Neural cell (in vitro differentiated cells): ENCODE results near the gene TPP1. TPM values are rescaled to one million over a fixed set of nuclear protein-coding genes. Genes with fewer than 3 reads are reported as not detected.

Experiments used
- H2AFZ ChIP-seq: fragments of 200-600, 300-800 bp; sonication (generic), shearing (Covaris generic); 2 replicates; pipeline ENCODE4 v1.6.0; 2014; ENCODE audit warnings: low read depth, mild to moderate bottlenecking, antibody characterized with exemption, low read length, moderate library complexity
- H3F3A ChIP-seq: fragments of 200-600 bp; shearing (Covaris generic); 2 replicates; pipeline ENCODE4 v1.6.1; 2016; ENCODE audit warnings: mild to moderate bottlenecking, moderate library complexity, mixed read lengths, antibody characterized with exemption, low read length; ENCODE audit not compliant: insufficient read depth, poor library complexity, severe bottlenecking
- H3K27ac ChIP-seq: fragments of 200-600, 300-800 bp; sonication (generic), shearing (Covaris generic); 2 replicates; pipeline ENCODE4 v1.5.1; 2014; ENCODE audit warnings: mild to moderate bottlenecking, low read length, moderate library complexity
- H3K27me3 ChIP-seq: fragments of 300-800, 200-600 bp; sonication (generic), shearing (Covaris generic); 2 replicates; pipeline ENCODE4 v1.6.0; 2014; ENCODE audit warnings: mild to moderate bottlenecking, low read depth, low read length, moderate library complexity; ENCODE audit not compliant: insufficient read depth
- H3K36me3 ChIP-seq: fragments of 300-800, 200-600 bp; sonication (generic), shearing (Covaris generic); 2 replicates; pipeline ENCODE4 v1.5.1; 2014; ENCODE audit warnings: mild to moderate bottlenecking, antibody characterized with exemption, low read length, moderate library complexity; ENCODE audit not compliant: insufficient read depth
- H3K4me2 ChIP-seq: fragments of 300-800, 200-600 bp; sonication (generic), shearing (Covaris generic); 2 replicates; pipeline ENCODE4 v1.6.0; 2014; ENCODE audit warnings: mild to moderate bottlenecking, low read length
- H3K4me3 ChIP-seq: fragments of 300-800, 200-600 bp; sonication (generic), shearing (Covaris generic); 2 replicates; pipeline ENCODE4 v1.5.1; 2014; ENCODE audit warnings: mild to moderate bottlenecking, low read length, moderate library complexity
- H3K79me2 ChIP-seq: fragments of 200-600 bp; shearing (Covaris generic); replicated peaks from 2 replicates; pipeline ENCODE4 v1.6.0; 2014; ENCODE audit warnings: mild to moderate bottlenecking, low read length, moderate library complexity; ENCODE audit not compliant: insufficient read depth
- H3K9ac ChIP-seq: fragments of 300-800, 200-600 bp; sonication (generic), shearing (Covaris generic); 2 replicates; pipeline ENCODE4 v1.6.1; 2016; ENCODE audit warnings: mild to moderate bottlenecking, low read length, mixed read lengths
- H3K9me2 ChIP-seq: fragments of 200-600 bp; shearing (Covaris generic); 2 replicates; pipeline ENCODE4 v1.6.1; 2016; ENCODE audit warnings: mild to moderate bottlenecking, low read length, mixed read lengths; ENCODE audit not compliant: insufficient read depth
- H3K9me3 ChIP-seq: fragments of 200-600, 300-800 bp; sonication (generic), shearing (Covaris generic); 2 replicates; pipeline ENCODE4 v1.6.1; 2016; ENCODE audit warnings: mild to moderate bottlenecking, mixed run types, low read length, moderate library complexity, mixed read lengths
- H4K20me1 ChIP-seq: fragments of 200-600 bp; shearing (Covaris generic); 2 replicates; pipeline ENCODE4 v1.6.1; 2016; ENCODE audit warnings: mild to moderate bottlenecking, mixed run types; ENCODE audit not compliant: insufficient read depth
- EP300 ChIP-seq: fragments of 450-650 bp; conservative IDR thresholded peaks from 2 replicates; pipeline ENCODE4 v1.6.1; 2014; ENCODE audit warnings: antibody characterized with exemption, mild to moderate bottlenecking, moderate library complexity; ENCODE audit not compliant: poor library complexity, severe bottlenecking
- EZH2 ChIP-seq: fragments of 200-600, 300-800 bp; shearing (Covaris generic), sonication (generic); IDR thresholded peaks from 2 replicates; pipeline ENCODE4 v1.6.1; 2014; ENCODE audit warnings: antibody characterized with exemption, low read length, borderline replicate concordance, mild to moderate bottlenecking; ENCODE audit not compliant: insufficient read depth, poor library complexity, severe bottlenecking
- MXI1 ChIP-seq: fragments of 450-650 bp; conservative IDR thresholded peaks from 2 replicates; pipeline ENCODE4 v1.6.1; 2014; ENCODE audit warnings: antibody characterized with exemption, mild to moderate bottlenecking; ENCODE audit not compliant: poor library complexity, severe bottlenecking
- POLR2AphosphoS5 ChIP-seq: IDR thresholded peaks from 2 replicates; pipeline ENCODE4 v1.6.1; 2012
- RAD21 ChIP-seq: fragments of 450-650 bp; conservative IDR thresholded peaks from 2 replicates; pipeline ENCODE4 v1.6.1; 2014; ENCODE audit warnings: antibody characterized with exemption, mild to moderate bottlenecking, moderate library complexity
- SMC3 ChIP-seq: fragments of 450-650 bp; conservative IDR thresholded peaks from 2 replicates; pipeline ENCODE4 v1.6.1; 2014; ENCODE audit warnings: antibody characterized with exemption, mild to moderate bottlenecking, moderate library complexity; ENCODE audit not compliant: poor library complexity
- TAF1 ChIP-seq: IDR thresholded peaks from 2 replicates; pipeline ENCODE4 v1.6.1; 2012; ENCODE audit warnings: low read depth
- polyA plus RNA-seq: library from polyadenylated mRNA; depleted of rRNA; stranded (reverse); fragments of >200 nt; gene quantifications from 2 replicates; pipeline ENCODE4 v1.2.3, GENCODE V29; 2014
- TF ChIP-seq, protein P1 (sequence below): fragments of 450-650 bp; IDR thresholded peaks from 2 replicates; pipeline ENCODE4 v1.5.1; 2014; ENCODE audit warnings: antibody characterized with exemption, mild to moderate bottlenecking, moderate library complexity; ENCODE audit not compliant: poor library complexity, severe bottlenecking
- TF ChIP-seq, protein P2 (sequence below): IDR thresholded peaks from 2 replicates; pipeline ENCODE4 v1.6.1; 2012; ENCODE audit warnings: borderline replicate concordance

The TPP1 gene
- polyA plus RNA-seq, 1 donor from 2014 or later = 3.8 TPM

DNA sequence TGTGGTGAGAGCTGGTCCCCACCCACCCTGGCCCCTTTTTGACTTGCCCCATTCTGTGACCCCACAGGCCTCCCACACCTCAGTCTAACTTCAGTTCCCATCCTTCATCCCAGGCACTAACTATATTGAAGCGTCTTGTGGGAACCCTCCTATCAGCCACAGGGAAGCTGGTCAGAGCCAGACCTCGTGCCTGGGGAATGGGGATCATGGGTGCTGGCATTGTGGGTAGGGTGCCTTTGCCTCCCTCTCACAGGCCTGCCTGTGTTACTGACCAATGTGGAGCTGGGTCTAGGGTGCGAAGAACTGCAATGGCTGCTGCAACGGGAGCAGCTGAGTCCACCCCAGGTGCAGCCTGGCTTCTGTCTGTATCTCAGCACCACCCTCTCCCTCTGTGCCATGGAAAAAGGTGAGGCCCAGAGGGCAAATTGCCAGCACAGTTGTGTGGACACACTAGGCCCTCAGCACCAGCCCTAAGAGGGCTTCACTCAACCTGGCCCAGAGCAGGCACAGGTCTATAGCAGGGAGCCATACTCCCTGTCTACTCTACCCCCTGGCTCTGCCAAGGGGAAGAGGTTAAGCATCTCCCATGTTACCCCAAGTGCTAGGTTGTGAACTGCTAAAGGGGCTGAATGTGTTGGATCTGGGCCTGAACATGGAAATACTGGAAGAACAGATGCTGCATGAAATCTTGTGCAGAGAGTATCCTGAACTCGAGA, 53.1 kb downstream of the TPP1 start:
- TF ChIP-seq POLR2AphosphoS5 = no peak
- no peak for TF ChIP-seq MXI1
- no peak for TF ChIP-seq RAD21
- no peak for TF ChIP-seq TAF1
- no peak for TF ChIP-seq EZH2
- TF ChIP-seq, protein P1, sequence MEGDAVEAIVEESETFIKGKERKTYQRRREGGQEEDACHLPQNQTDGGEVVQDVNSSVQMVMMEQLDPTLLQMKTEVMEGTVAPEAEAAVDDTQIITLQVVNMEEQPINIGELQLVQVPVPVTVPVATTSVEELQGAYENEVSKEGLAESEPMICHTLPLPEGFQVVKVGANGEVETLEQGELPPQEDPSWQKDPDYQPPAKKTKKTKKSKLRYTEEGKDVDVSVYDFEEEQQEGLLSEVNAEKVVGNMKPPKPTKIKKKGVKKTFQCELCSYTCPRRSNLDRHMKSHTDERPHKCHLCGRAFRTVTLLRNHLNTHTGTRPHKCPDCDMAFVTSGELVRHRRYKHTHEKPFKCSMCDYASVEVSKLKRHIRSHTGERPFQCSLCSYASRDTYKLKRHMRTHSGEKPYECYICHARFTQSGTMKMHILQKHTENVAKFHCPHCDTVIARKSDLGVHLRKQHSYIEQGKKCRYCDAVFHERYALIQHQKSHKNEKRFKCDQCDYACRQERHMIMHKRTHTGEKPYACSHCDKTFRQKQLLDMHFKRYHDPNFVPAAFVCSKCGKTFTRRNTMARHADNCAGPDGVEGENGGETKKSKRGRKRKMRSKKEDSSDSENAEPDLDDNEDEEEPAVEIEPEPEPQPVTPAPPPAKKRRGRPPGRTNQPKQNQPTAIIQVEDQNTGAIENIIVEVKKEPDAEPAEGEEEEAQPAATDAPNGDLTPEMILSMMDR = no peak
- TF ChIP-seq, protein P2, sequence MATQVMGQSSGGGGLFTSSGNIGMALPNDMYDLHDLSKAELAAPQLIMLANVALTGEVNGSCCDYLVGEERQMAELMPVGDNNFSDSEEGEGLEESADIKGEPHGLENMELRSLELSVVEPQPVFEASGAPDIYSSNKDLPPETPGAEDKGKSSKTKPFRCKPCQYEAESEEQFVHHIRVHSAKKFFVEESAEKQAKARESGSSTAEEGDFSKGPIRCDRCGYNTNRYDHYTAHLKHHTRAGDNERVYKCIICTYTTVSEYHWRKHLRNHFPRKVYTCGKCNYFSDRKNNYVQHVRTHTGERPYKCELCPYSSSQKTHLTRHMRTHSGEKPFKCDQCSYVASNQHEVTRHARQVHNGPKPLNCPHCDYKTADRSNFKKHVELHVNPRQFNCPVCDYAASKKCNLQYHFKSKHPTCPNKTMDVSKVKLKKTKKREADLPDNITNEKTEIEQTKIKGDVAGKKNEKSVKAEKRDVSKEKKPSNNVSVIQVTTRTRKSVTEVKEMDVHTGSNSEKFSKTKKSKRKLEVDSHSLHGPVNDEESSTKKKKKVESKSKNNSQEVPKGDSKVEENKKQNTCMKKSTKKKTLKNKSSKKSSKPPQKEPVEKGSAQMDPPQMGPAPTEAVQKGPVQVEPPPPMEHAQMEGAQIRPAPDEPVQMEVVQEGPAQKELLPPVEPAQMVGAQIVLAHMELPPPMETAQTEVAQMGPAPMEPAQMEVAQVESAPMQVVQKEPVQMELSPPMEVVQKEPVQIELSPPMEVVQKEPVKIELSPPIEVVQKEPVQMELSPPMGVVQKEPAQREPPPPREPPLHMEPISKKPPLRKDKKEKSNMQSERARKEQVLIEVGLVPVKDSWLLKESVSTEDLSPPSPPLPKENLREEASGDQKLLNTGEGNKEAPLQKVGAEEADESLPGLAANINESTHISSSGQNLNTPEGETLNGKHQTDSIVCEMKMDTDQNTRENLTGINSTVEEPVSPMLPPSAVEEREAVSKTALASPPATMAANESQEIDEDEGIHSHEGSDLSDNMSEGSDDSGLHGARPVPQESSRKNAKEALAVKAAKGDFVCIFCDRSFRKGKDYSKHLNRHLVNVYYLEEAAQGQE = no peak
- no peak for TF ChIP-seq EP300
- no peak for TF ChIP-seq SMC3

DNA sequence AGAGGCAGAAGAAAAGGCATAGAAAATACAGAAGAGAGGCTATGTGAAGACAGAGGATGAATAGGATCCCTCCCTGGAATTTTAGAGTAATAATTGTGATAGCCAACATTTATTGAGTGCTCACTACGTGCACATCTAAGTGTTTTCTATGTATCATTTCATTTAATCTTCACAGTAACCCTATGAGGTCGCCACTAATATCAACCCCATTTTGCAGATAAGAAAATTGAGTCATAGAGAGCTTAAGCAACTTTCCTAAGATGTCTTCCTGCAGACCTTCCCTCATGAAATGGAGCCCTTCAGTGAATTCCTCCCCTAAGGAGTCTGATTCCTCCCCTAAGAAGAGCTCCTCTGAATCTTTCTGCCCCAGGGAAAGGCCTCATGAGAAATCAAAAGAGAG, 53.9 kb downstream of the TPP1 start:
- no peaks in the 10 kb centered on the region for H3K36me3 ChIP-seq
- no peak overlapping the region for H3K4me2 ChIP-seq
- TF ChIP-seq RAD21 (no peak), EZH2 (no peak), EP300 (no peak), TAF1 (no peak), POLR2AphosphoS5 (no peak)
- TF ChIP-seq, protein P1 = no peak
- TF ChIP-seq, protein P2 = no peak
- no peak overlapping the region for H3K27ac ChIP-seq
- no peaks in the 10 kb centered on the region for H3K9me3 ChIP-seq
- H3K9ac ChIP-seq = no peak overlapping the region
- no peaks in the 10 kb centered on the region for H4K20me1 ChIP-seq
- H3K4me3 ChIP-seq = no peak overlapping the region
- no peak overlapping the region for H2AFZ ChIP-seq
- H3K9me2 ChIP-seq = no peaks in the 10 kb centered on the region
- H3K27me3 ChIP-seq = no peaks in the 10 kb centered on the region
- H3K79me2 ChIP-seq = no peaks in the 10 kb centered on the region
- H3F3A ChIP-seq = no peaks in the 10 kb centered on the region

More for the DNA sequence above, 53.1 kb downstream of the TPP1 start:
- Histone ChIP-seq H3F3A (no peaks in the 10 kb centered on the region), H3K4me3 (no peak overlapping the region), H3K9me2 (no peaks in the 10 kb centered on the region), H3K9ac (no peak overlapping the region), H3K36me3 (no peaks in the 10 kb centered on the region), H3K4me2 (no peak overlapping the region), H3K27me3 (no peaks in the 10 kb centered on the region), H3K27ac (no peak overlapping the region), H4K20me1 (no peaks in the 10 kb centered on the region), H2AFZ (no peak overlapping the region), H3K9me3 (no peaks in the 10 kb centered on the region), H3K79me2 (no peaks in the 10 kb centered on the region)
